HTERT RPE-1 (cell line): ENCODE measurements around the gene ITGA5.

ENCODE experiments used
- in situ Hi-C: fragments of 300-500 bp; cut with MboI; formaldehyde crosslinking; loops from 4 replicates; pipeline ENCODE4 v1.14.3; 2020; ENCODE audit warnings: low sequenced_read_pairs

The ITGA5 gene

DNA sequence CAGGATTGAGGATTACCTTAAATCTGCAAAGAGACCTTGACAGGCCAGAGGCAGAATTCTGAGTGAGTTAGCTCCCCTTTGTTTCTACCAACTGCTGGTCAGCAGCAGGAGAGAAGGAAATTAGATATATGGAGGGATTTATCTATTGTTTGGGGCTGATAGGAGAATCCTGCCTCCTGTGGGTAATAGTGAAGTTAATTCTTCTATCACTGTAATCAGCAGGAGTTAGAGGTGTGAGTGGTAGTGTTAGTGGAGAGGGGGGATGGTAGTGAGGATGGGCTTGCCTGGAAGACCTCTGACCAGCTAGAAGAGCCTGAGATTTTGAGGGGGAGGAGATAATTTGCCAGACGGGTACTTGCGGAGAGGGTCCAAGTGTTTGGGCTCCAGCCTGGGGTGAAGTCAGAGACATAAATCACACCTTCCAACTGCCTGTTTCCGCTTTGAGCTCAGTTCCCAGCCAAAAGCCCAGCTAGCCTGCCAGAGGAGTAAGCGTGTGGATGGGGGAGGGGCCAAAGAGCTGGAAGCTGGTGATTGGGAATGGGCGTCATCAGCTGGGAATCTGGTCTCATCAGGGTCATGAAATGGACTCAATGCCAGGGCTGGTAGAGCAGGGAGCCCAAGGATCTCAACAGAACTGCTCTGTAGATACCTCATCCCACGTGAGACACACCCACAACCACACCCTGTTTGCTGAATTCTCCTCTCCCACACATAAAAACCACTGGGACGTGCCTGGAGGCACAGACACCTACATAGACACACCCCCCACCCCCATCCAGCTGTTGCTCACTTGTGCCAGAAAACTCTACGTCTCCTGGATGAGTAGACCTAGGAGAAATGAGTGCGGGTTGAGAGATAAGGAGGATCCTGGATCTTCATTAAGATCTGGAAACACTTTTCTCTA is 13.1 kb upstream of the ITGA5 start:
- in situ Hi-C loops: no loop called here

DNA sequence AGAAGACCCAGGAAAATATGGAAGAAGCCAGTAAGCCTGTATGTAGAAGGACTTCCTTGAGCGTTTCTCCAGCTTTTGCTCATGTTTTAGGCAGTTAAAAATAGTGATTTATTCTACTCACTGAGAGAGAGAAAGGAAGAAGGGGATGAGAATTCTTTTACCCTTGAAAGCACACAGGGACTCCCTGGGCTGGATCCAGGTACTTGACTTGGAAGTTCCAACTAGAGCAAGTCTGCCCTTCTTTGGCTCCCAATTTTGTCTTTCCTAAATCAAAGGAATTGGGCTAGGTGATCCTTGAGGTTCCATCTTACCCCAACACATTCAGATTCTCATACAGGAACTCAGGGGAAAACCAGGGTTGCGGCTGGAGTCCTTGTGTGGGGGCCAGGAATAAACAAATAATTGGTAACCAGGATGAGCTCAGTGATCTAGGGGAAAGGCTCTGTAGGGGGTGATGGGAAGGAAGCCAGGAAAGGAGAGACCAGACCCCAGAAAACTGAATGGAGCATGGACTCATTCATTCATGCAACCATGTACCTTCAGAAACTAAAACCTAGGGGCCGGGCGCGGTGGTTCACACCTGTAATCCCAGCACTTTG is 11.5 kb upstream of the ITGA5 start:
- in situ Hi-C loops: no loop called here

DNA sequence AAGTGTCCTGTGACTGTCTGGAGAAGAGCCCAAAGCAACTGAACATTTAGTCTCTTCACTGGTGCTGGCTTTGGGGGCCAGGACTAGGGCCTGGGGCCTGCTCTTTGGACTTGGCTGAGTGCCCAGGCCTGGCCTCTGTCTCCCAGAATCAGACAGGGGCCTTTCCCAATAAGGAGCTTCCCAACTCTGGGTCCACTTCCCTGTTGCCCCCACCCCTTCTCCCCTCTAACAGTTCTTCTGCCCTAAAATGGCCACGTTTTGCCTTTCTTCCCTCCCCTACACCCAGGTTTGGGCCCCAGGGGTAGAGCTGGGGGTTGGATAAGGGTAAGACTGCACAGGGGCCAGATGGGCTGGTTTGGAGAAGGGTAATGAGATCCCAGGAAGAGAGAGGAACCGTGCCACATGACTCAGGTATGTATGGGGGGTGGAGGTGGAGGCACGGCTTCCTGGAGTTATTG is 10.0 kb upstream of the ITGA5 start:
- in situ Hi-C loops: no loop called here

DNA sequence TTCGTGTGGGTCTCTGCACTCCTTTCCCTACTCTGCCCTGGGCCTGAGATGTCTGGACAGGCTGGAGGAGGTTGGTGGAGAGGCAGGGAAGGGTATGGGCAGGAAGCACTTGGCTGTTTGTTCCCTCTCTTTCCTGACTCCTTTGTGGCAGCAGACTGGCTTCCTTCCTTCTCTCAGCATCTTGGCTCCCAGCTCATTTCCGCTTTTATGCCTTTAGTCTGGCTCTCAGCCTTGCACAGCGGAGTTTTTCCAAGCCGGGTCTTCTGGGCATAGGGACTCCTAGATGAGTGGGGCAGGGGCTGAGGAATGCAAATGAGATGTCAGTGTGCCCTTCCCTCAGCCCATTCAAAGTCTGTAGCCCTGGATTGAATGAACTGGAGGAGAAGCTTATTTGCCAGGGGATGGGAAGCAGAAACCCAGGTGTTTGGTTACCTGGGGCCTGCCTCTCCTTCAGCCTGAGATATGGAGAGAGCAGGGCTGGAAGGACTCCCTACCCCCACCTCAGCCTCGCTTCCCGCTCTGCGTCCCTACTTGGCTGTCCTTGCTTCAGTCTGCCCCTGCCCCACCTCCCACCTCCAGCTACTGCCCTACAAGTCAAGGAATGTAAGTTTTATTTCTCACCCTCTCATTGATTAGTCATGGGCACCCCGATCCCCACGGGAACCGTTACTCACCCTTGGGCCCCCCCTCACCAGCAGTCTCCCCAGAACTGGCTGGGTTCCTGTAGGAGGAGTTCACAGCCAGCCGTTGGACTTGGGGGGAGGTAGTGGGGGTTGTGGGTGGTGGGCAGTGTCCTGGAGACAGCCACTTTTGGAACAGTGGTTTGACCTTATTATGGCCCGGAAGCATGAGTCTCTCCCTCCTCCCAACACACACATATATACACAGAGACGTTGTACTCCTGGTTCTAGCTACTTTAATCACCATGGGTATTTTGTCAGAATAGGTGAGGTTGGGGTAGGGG is 9.3 kb upstream of the ITGA5 start:
- in situ Hi-C loops: no loop called here

DNA sequence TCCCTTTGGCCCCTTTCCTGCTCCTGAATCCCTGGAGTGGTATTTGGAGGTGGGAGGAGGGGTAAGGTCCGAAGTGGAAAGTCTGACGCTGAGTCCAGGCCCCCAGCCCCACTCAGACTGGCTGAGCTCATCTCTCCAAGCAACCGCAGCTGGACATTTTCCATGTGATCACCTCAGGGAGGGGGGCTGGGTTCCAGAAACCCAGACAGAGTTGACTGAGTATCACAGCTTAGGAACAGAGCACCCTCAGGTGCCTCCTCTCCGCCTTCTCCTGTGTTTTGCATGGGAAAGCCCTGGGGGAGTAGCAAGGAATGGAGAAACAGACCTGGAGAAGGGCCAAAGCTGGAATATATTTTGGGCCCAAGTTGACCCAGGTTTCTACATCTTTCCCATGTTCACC is 8.0 kb upstream of the ITGA5 start:
- in situ Hi-C loops: no loop called here

DNA sequence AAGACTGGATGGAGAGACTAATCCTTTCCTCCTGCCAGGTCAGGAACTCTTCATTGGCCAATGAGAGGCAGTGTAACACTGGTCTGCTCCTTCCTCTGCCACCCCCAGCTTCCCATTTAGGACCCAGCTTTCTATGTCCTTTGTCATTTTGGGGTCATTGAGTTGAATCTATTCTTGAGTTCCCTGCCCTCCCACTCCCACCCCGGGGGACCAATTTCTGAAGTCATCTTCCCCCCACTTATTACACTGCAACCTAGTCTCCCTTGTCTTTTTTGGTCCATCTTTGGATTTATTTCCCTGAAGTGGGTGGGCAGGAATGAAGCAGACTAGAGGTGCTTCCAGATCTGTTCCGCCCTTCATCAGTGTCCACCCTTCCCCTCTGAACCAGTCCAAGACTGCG is 7.6 kb upstream of the ITGA5 start:
- in situ Hi-C loops: no loop called here

DNA sequence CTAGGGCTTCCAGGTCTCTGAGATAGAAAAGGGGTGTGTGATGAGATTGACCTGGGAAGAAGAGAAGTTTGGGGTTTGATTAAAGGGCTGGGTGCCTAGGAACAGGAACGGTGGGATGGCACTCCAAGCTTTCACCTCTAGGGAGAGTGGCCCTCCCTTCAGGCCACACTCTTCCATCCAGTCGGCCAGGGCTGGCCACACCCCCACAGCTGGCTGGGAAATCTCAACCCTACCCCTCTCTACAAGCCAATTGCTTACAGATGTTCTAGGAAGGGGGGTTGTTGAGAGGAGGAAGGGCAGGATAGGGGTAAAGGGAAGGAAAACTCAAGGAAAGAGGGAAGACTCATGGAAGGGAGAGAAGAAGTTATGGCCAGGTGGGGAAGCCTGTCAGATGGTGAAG is 6.6 kb upstream of the ITGA5 start:
- in situ Hi-C loops: no loop called here

DNA sequence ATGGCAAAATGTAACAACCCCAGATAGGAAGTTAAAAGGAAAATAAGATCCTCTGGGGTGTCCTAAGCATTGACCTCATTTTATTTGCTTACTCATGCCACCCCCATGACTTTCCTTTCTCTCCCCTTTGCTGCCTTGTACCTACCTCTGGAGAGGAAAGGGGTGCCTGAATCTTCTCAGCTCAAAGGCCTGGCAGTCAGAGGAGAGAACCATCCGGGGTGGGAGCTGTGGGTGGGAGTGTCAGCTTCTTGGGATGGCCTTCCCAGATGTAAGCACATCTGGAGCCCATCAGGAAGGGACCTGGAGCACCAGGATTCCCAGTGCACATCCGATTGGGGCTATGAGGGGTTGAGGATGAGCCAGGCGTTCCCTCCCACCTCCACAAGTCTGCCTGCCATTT is 5.2 kb upstream of the ITGA5 start:
- in situ Hi-C loops: no loop called here

DNA sequence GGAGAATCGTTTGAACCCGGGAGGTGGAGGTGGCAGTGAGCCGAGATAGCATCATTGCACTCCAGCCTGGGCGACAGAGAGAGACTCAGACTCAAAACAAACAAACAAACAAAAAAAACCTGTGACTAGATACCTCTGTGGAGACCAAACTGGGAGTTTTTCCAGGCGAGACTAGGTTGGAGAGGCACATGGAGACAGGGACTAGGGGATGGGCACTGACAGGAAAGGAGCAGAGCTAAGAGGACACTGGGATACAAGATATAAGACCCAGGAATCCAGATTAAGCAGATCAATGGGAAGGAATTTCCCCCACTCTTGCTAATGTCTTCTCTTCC is 4.7 kb upstream of the ITGA5 start:
- in situ Hi-C loops: no loop called here

DNA sequence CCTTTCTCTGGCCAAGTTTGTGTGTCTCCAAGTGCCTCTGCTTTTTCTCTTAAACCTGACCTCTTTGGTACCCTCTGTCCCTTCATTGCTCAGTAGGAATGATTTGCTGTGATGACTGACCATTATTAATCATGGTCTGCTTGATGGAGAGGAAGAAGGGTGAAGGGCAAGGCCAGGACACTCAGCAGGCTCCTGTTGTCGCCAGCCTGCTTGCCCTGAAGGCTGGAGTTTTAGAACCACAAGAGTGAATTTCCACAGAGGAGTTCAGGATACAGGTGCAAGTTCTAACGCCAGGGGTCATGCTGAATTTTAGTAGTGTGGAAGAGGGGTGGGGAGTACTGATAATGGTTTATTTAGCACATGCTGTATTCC is 2.8 kb upstream of the ITGA5 start:
- in situ Hi-C loops: no loop called here

DNA sequence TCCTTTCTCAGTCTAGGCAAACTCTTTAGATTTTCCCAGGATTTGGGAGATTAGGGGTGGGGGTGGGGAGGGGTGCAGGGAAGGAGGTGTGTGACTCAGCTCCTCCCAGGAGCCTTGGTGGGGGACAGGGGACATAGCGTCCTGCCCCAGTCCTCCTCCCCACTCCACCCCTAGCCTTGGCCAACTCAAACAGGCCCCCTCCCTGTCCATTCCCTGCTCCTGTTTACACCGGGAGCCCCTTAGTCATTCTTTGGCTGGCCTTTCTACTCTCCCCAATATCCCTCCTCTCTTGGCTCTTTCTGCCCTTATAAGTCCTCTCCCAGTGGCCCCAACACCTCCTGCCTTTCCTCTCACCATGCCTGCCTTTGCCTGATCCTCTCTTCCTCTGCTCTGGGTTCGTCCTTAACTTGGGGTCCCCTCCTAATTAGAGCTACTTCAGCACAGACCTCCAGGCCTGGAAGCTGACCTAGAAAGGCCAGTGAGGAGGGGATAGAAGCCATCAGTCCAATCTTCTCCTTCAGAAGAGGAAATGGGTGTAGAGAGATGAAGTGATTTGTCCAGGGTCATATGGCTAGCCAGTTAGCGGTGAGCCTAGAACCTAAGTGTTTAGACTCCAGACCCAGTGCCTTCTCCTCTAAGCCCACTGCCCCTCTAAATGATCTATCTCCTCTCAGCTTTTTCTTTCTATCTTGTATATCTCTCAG is 2.3 kb upstream of the ITGA5 start:
- in situ Hi-C loops: no loop called here

DNA sequence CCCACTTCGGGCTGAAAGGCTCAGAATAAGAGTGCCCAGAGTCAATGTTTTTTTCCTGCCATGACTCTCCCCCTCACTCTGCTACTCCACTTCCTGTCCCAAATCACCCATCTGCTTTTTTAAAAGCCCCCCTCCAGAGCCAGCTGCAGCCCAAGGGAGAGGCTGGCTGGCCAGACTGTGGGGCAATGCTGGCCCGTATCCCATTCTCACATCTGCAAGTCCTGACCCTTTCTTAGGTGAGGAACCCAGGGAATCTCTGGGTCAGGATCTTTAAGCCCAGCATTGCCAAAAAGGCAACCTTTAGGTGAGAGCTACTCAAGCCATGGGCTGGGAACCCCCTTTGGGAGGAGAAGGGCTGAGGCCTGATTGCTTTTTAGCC is 1.7 kb upstream of the ITGA5 start:
- in situ Hi-C loops: no loop called here

DNA sequence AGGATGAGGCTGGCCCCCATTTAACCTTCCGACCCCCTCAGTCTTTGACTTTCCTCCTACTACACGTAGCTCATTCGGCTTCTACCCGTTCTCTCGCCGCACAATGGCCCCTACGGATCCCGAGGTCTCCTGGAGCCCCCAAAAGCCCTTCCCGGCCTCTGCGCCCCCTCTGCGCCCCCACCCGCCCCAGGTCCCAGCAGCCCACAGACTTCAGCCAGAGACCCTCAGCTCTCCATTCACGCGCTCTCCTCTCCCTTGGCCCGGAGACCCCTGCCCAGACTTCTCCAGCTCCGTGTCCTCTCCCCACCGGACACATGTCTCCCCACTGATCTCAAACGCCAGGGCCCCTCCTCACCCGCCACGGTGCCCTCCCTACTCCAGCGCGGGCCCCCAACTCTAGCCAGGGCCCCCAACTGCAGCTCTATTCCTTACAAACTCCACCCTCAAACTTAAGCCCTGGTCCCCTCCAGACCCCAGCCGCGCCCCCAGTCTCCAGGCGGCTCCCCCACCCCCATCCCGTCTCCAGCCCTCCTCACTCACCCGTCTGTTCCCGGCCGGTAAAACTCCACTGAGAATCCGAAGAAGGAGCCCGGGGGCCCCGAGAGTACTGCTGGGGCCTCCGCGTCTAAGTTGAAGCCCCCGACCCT is 502 bp downstream of the ITGA5 start:
- in situ Hi-C loops: no loop called here

DNA sequence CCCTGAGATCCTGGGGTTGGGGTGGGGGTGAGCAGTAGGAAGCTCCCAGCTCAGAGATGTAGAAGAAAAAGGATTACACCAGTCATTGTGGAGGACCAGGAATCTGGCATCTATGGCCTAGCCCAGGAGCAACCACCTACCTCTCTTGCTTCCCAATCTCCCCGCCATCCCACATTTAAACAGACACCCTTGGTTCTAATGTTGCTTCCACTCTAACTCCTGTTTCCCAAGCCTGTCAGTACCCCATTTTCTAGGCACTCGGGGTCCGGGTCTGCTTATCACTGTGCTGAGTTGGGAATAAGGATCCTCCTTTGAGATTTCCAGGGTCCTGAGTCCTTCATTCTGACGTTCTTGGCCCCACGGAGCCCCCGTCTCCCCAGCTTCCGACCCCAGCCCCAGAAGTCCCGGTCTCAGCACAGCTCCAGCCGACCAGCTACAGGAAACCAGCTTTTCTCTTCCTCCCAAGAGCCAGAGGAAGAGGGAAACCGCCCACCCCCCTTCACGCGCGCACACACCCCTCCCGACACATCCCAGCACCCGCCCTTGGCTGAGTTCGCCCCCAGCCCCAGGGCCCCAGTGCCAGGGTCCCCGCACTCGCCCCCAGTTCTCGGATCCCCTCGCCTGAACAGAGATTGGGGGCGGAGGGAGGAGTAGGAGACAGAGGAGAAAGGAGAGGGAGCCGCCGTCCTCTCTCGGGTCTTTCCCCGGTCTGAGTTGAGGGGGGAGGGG is 1.2 kb downstream of the ITGA5 start:
- in situ Hi-C loops: no loop called here

DNA sequence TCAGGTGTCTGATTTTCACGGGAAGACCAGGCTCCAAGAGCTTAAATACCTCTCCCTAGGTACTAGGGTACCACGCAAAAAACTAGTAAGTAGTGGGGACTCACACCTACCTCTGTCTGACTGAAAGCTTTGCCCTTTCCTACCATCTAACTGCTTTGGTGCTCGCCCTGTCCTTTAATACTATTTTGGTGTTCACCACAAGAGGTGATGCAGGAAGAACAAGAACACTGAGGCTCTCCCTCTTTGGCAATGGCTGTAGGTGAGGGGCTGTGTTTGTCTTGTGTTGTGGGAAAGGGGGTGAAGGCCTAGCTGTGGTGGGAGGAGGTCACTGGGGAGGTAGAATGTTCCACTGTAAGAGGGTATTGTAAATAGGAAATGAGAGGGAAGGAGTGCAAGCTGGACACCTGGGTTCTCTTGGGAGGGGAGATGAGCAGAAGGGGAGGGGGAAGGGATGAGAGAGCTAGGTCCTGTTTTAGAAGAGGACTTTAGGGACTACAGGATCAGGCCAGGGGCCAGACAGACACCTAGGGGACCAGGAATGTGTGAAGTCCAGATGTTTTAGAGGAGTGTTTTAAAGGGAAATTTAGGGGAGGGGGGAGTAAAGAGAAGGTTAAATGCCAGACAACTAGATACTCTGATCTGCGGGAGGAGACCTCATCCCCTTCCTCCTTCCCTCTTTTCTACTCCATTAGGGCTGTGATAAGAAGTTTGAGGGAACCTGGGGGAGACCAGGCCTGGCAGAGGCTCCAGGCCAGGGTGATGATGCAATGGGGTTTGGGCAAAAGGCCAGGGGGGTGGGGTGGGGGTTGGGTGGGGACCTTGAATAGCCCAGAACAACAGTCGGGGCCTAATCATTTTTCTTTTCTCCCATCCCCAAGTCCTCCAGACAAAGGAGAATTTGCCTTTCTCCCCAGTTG is 2.1 kb downstream of the ITGA5 start:
- in situ Hi-C loops: no loop called here

DNA sequence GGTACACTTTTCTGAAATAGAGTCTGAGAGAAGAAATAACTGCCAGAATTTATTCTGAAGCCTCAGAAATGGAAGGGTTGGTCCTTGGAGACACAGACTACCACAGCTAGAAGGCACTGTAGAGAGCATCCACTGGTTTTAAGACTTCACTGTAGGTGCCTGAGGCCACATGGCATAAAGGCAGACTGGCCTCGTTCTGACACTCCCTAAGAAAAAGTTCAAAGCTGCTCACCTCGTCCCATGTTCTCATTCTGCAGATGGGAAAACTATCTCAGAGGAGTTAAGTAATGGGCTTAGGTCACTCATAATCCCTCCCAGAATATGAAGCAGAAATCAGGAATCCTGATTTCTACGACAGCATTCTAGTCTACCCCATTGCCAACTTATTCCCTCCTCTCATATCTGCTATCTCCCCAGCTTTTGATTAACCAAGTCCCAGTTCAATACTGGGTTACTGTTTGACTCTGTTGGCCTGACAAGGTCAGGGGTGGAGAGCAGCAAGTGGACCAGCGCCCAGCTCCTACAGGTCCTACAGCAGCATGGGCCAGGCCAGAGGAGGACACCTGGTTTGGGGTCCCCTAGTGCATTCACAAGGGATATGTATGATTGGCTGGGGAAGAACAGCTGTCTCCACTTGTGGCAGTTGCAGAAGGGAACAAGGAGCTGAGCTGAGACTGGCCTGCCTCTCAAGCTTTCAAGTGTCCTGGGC is 3.7 kb downstream of the ITGA5 start:
- in situ Hi-C loops: no loop called here

DNA sequence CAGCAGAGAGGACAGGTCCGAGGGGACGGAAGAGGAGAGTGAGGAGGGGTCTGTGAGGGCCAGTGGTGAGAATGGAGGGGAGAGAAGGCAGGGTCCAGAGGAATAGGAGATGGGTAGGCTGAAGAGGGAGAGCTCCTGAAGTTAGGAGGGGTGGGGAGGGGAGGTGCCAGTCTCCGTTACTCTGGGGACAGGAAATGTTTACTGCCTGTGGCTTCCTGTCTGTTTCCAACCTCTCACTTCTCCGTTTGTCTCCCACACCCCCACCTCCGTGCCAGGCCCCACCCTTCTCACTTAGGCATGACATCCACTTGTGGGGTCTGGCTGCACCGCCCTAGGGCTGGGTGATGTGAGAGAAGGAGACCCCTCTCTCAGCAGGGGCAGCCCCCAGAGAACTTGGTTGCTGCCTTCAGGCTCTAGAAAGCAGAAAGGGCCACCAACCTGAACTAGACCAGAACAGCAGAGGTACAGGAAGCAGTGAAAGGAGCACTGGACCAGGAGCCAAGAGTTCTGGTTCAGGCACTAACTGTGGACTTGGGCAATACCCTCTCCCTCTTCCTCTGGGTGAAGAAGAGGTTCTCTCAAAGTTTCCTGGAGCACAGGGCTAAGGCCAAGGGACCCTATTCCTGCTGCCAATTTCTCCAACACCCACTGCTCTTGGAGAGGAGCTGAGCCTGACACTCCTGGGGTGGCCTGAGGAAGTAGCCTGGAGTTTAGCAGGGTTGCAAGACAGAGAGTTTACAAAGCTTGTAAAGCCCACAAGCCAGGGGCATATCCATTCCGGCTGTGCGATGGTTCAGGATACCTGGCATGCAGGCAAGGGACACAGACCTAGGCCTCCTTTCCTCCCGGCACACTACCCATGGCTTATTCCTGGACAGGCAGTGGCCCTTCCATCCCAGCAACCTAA is 5.5 kb downstream of the ITGA5 start:
- in situ Hi-C loops: no loop called here
